ENCODE data around the gene TAF11.

TAF11 gene

GRCh38 chr6:34926655-34927054 is 38.8 kb upstream of the TAF11 start:
- H3K27ac ChIP-seq, result no peak overlapping the region
- TF ChIP-seq CTCF (IDR thresholded peaks at IDR 0.05) (no peak), ZFX (IDR thresholded peaks at IDR 0.05; ENCODE audit: borderline replicate concordance) (no peak)

GRCh38 chr6:34924831-34925625 is 37.2 kb upstream of the TAF11 start:
- H3K27ac ChIP-seq, result no peak overlapping the region
- TF ChIP-seq ZFX (IDR thresholded peaks at IDR 0.05; ENCODE audit: borderline replicate concordance), result no peak
- TF ChIP-seq CTCF (IDR thresholded peaks at IDR 0.05), result no peak

GRCh38 chr6:34922177-34922663 is 34.4 kb upstream of the TAF11 start:
- H3K27ac ChIP-seq, result no peak overlapping the region
- TF ChIP-seq CTCF (IDR thresholded peaks at IDR 0.05) (no peak), ZFX (IDR thresholded peaks at IDR 0.05; ENCODE audit: borderline replicate concordance) (no peak)

GRCh38 chr6:34920097-34920496 is 32.3 kb upstream of the TAF11 start:
- no peak overlapping the region for H3K27ac ChIP-seq
- no peak for TF ChIP-seq CTCF (IDR thresholded peaks at IDR 0.05)
- TF ChIP-seq ZFX (IDR thresholded peaks at IDR 0.05; ENCODE audit: borderline replicate concordance), result no peak

GRCh38 chr6:34919651-34920050 is 31.8 kb upstream of the TAF11 start:
- H3K27ac ChIP-seq, result no peak overlapping the region
- TF ChIP-seq CTCF (IDR thresholded peaks at IDR 0.05), result no peak
- no peak for TF ChIP-seq ZFX (IDR thresholded peaks at IDR 0.05; ENCODE audit: borderline replicate concordance)

- H3K27ac ChIP-seq, result no peak overlapping the region
- TF ChIP-seq ZFX (IDR thresholded peaks at IDR 0.05; ENCODE audit: borderline replicate concordance) (no peak), CTCF (IDR thresholded peaks at IDR 0.05) (no peak)
Observed at GRCh38 chr6:34917626-34918285, 29.9 kb upstream of the TAF11 start.
